ENCODE data around the gene KLK1. TPM values are rescaled to one million over a fixed set of nuclear protein-coding genes. Genes with fewer than 3 reads are reported as not detected.

The KLK1 gene
- polyA plus RNA-seq, 1 of the 3 experiments (the other 2 are of a cell fraction) = not detected

- H2AFZ ChIP-seq (ENCODE audit: low read depth) = no peak overlapping the region
- no peaks in the 10 kb centered on the region for H3F3A ChIP-seq (replicated peaks; ENCODE audit: insufficient read depth)
- no peaks in the 10 kb centered on the region for H4K20me1 ChIP-seq (ENCODE audit: insufficient read depth)
- CTCF ChIA-PET = interaction anchor here (1.4 kb wide), 1 partner anchor 18 kb away, joined by 4 read pairs; no protein-coding TSS in a partner anchor
- no peaks in the 10 kb centered on the region for H3K9me3 ChIP-seq
- peaks cover 0 to 5% of the 10 kb centered on the region in 2 experiments; a peak in 1 of 4 replicates for H3K4me1 ChIP-seq (ENCODE audit: control insufficient read depth in 1 of 2, insufficient read depth in 2 of 2, low read depth in 1 of 2, low read length in 1 of 2)
- no peak overlapping the region for H3K4me3 ChIP-seq (ENCODE audit: low read depth in 2 of 2, low read length in 1 of 2)
- H3K9me2 ChIP-seq = no peaks in the 10 kb centered on the region
- peaks cover 50% of the 10 kb centered on the region for H3K27me3 ChIP-seq (ENCODE audit: insufficient read depth)
- TF ChIP-seq MEF2A (IDR thresholded peaks at IDR 0.05; ENCODE audit: borderline replicate concordance, low read depth) (no peak), RFX5 (IDR thresholded peaks at IDR 0.05; ENCODE audit: low read length) (no peak), IRF3 (IDR thresholded peaks at IDR 0.05; ENCODE audit: low read depth, low read length) (no peak), SIN3A (IDR thresholded peaks at IDR 0.05; ENCODE audit: borderline replicate concordance, low read depth, low read length) (no peak), TCF12 (IDR thresholded peaks at IDR 0.05) (no peak), YY1 (IDR thresholded peaks at IDR 0.05; ENCODE audit: low read depth) (no peak), FOXJ3 (CRISPR knock-in tag; IDR thresholded peaks at IDR 0.05) (no peak), CTCF (IDR thresholded peaks at IDR 0.05) (no peak), FOXM1 (IDR thresholded peaks at IDR 0.05; ENCODE audit: low read depth) (no peak), MAX (IDR thresholded peaks at IDR 0.05; ENCODE audit: low read depth) (no peak)
- TF ChIP-seq, protein P1, sequence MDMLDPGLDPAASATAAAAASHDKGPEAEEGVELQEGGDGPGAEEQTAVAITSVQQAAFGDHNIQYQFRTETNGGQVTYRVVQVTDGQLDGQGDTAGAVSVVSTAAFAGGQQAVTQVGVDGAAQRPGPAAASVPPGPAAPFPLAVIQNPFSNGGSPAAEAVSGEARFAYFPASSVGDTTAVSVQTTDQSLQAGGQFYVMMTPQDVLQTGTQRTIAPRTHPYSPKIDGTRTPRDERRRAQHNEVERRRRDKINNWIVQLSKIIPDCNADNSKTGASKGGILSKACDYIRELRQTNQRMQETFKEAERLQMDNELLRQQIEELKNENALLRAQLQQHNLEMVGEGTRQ (IDR thresholded peaks at IDR 0.05; ENCODE audit: borderline replicate concordance, low read depth, low read length) = no peak
- WGBS (ENCODE audit: low lambda C conversion rate) = 21% methylated on average over 4 of the region's 8 CpGs
- no peak overlapping the region for H3K4me2 ChIP-seq
- H3K79me2 ChIP-seq (ENCODE audit: insufficient read depth) = no peaks in the 10 kb centered on the region
- POLR2A ChIA-PET = interaction anchor here (0.8 to 1.9 kb wide), 2 partner anchors 18 to 22 kb away, joined by 3 to 4 read pairs; no protein-coding TSS in a partner anchor
- no peak for DNase-seq
- H3K27ac ChIP-seq (ENCODE audit: low read depth in 2 of 2, low read length in 1 of 2) = no peak overlapping the region
- H3K9ac ChIP-seq = no peak overlapping the region
- H3K36me3 ChIP-seq (replicated peaks in 1 of 2; ENCODE audit: control insufficient read depth in 1 of 2, insufficient read depth in 2 of 2, low read length in 1 of 2) = no peaks in the 10 kb centered on the region
Measured at GRCh38 chr19:50821622-50822021, 2.0 kb downstream of the KLK1 start.

DNA sequence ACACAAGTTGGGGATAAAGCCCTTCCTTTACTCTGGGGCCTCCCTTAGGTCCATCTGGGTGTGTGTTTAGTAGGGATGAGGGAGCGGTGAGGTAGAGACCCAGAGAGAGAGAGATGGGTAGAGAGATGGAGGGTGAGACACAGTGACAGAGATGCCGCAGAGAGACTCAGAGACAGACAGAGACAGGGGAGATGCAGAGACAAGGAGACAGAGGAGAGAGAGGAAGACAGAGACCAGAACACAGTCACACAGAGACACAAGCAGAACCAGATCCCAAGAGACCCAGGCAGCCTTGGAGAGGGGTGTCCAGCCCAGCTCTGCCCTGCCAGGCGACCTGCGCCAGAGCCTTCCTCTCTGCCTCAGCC, 2.4 kb downstream of the KLK1 start:
- Histone ChIP-seq H3K4me2 (no peak overlapping the region), H2AFZ (ENCODE audit: low read depth) (no peak overlapping the region), H4K20me1 (ENCODE audit: insufficient read depth) (no peaks in the 10 kb centered on the region), H3K79me2 (ENCODE audit: insufficient read depth) (no peaks in the 10 kb centered on the region), H3K9me2 (no peaks in the 10 kb centered on the region), H3K4me3 (ENCODE audit: low read depth in 2 of 2, low read length in 1 of 2) (no peak overlapping the region), H3K27ac (ENCODE audit: low read depth in 2 of 2, low read length in 1 of 2) (no peak overlapping the region), H3K9me3 (no peaks in the 10 kb centered on the region), H3K4me1 (ENCODE audit: control insufficient read depth in 1 of 2, insufficient read depth in 2 of 2, low read depth in 1 of 2, low read length in 1 of 2) (peaks cover 0 to 5% of the 10 kb centered on the region in 2 experiments; a peak in 1 of 4 replicates), H3K27me3 (ENCODE audit: insufficient read depth) (peaks cover 54% of the 10 kb centered on the region), H3K36me3 (replicated peaks in 1 of 2; ENCODE audit: control insufficient read depth in 1 of 2, insufficient read depth in 2 of 2, low read length in 1 of 2) (no peaks in the 10 kb centered on the region), H3K9ac (no peak overlapping the region), H3F3A (replicated peaks; ENCODE audit: insufficient read depth) (no peaks in the 10 kb centered on the region)
- ChIA-PET POLR2A (interaction anchor here (0.8 to 1.9 kb wide), 2 partner anchors 17 to 21 kb away, joined by 3 to 4 read pairs; no protein-coding TSS in a partner anchor), CTCF (interaction anchor here (1.4 kb wide), 1 partner anchor 18 kb away, joined by 4 read pairs; no protein-coding TSS in a partner anchor)
- WGBS (ENCODE audit: low lambda C conversion rate) = 60% methylated on average over 4 of the region's 4 CpGs
- no peak for DNase-seq
- no peak for TF ChIP-seq FOXM1 (IDR thresholded peaks at IDR 0.05; ENCODE audit: low read depth)
- TF ChIP-seq FOXJ3 (CRISPR knock-in tag; IDR thresholded peaks at IDR 0.05) = no peak
- no peak for TF ChIP-seq RAD21 (IDR thresholded peaks at IDR 0.05; ENCODE audit: low read length)
- no peak for TF ChIP-seq REST (IDR thresholded peaks at IDR 0.05; ENCODE audit: low read depth, low read length)
- TF ChIP-seq MXI1 (IDR thresholded peaks at IDR 0.05; ENCODE audit: low read depth, low read length) = no peak
- no peak for TF ChIP-seq RXRA (IDR thresholded peaks at IDR 0.05; ENCODE audit: borderline replicate concordance, low read depth)
- no peak for TF ChIP-seq NFIC (IDR thresholded peaks at IDR 0.05; ENCODE audit: borderline replicate concordance)
- TF ChIP-seq SMC3 (IDR thresholded peaks at IDR 0.05; ENCODE audit: low read depth, low read length) = no peak
- TF ChIP-seq GATA2 (CRISPR knock-in tag; IDR thresholded peaks at IDR 0.05) = no peak
- no peak for TF ChIP-seq IRF3 (IDR thresholded peaks at IDR 0.05; ENCODE audit: low read depth, low read length)
- no peak for TF ChIP-seq ELF1 (IDR thresholded peaks at IDR 0.05)
